ENCODE results near the gene RPS23.

- TF ChIP-seq POLR2A (IDR thresholded peaks at IDR 0.05) (no peak), CTCF (IDR thresholded peaks at IDR 0.05) (no peak)
These were observed 11.9 kb upstream of the RPS23 start for GRCh38 chr5:82290005-82290404.
